HG02981 (cell line): ENCODE results near the gene KLF4.

ENCODE experiments used
- ATAC-seq: cut with Tn5 transposase; IDR thresholded peaks from one replicate; pipeline ENCODE4 v1.9.1; 2021; ENCODE audit warnings: mild to moderate bottlenecking, moderate library complexity; ENCODE audit not compliant: unreplicated experiment

The KLF4 gene

DNA sequence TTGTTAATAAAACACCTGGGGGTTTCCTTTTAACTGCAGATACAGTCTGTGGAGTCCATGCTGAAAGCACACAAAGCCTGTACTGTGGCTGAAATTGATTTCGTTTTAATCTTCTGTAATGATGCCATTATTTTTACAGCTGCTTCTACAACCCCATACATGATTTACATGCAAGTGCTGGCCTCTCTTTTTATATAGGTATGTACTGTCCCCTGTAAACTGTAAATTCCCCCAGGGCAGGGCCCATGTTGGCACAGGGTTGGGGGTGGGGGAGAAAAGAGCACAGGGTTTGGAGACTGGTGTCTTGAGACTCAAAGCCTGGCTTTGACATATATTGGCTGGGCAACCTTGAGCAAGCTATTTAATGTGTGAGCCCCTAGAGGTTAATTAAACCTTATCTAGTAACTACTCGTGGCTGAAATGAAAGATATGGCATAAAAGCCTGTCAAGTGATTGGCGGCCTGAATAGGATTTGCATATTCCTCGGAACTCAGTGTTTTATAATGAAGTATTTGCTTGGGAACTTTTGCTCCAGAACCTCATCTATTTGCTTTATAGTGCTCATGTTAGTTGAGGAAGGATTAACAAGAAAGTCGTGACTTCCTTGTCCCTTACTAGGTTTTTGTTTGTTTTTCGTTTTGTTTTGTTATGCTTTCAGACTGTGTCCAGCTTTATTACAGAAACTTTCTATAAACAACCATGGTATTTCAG, 34.0 kb downstream of the KLF4 start:
- ATAC-seq, result no peak

DNA sequence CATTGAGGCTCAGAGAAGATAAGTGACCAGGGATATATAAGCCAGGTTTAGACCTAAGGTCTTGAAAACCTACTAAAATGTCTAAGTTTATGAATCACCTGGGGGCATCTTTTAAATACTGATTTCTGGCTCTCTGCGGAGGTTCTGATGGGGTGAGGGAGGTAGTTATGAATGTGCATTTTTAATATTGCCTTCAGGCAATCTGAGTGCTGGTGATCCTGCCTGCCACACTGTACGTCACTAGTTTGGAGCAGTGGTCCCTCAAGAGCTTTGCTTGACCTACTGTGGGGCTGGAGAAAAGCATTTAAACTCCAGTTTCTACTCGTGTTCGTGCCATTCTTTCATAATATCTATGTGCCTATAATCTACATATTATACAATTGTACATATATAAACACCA, 36.1 kb downstream of the KLF4 start:
- no peak for ATAC-seq

DNA sequence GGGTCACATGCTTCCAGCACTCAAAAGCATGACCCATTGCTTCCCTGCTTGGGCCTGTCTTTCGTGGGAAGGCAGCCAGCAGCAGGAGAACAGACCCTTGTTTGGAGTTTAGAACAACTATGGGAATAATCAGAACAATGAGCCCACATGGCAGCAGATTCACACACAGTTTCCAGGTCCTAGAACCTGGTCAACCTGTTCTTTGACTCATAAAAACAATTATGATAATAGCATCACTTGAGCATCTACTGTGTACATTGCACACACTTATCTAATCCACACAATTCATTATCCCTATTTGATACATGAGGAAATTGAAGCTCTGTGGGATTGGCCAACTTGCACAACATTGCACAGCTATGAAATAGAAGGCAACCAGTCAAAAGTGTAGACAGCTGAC, 41.7 kb downstream of the KLF4 start:
- ATAC-seq, result no peak

DNA sequence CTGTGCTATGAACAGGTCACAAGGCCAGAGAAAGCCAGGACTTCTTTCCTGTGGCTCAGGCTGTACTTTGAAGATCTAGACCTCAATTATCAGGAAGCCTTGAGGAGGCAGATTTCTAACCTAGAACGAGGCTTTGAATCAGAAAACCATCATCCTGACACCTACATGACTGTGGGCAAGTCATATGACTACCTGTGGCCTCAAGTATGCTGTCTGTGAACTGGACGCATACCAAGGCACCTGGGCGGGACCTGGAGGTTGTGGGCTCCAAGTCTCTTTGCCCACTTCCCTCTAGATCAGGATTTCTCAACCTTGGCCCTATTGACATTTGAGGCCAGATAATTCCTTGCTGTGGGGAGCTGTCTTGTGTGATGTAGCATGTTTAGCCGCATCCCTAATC, 42.5 kb downstream of the KLF4 start:
- no peak for ATAC-seq

DNA sequence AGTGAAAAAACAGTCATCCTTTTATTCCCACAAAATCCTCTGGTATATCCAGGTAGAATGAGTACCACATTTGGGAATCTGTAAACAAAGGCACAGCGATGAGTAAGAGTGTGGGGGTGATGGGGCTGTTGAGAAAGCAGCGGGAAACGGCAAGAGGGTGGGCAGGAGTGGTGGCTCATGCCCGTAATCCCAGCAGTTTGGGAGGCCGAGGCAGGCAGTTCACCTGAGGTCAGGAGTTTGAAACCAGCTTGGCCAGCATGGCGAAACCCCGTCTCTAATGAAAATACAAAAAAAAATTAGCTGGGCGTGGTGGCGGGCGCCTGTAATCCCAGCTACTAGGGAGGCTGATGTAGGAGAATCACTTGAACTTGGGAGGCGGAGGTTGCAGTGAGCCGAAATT, 43.1 kb downstream of the KLF4 start:
- no peak for ATAC-seq

DNA sequence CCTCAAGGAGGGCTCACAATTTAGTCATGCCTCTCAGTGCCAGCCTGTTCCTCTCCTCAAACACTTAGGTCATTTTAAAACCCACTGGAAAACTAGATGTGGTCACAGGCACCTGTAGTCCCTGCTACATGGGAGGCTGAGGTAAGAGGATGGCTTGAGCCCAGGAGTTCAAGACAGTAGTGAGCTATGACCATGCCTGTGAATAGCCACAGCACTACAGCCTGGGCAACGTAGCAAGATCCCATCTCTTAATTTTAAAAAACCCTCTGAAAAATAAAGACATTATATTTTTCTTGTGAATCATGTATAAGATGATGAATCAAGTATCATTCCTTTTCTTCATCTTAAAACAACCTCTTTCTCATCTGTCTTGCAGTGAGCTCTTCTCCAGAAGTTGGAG, 45.8 kb downstream of the KLF4 start:
- ATAC-seq, result no peak

DNA sequence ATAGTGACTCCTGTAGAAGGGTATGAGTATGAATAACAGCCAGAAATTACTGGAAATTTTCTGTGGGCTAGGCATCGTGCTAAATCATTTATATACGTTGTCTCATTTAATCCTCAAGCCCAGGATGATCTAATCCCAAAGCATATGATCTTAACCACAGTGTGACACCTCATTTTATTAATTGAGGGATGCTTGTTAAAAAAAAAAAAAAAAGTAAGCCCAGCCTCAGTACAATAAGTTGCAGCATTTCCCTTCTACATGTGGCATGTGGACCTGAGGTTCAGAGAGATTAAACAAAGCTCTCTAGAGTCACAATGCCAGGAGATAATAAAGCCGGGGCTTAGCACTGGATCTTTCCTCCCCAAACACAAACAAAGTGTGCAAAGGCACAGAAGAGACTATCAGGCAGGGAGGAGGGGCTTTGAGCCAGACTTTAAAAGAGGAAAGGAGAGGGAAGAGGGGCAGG, 49.5 kb downstream of the KLF4 start:
- no peak for ATAC-seq

DNA sequence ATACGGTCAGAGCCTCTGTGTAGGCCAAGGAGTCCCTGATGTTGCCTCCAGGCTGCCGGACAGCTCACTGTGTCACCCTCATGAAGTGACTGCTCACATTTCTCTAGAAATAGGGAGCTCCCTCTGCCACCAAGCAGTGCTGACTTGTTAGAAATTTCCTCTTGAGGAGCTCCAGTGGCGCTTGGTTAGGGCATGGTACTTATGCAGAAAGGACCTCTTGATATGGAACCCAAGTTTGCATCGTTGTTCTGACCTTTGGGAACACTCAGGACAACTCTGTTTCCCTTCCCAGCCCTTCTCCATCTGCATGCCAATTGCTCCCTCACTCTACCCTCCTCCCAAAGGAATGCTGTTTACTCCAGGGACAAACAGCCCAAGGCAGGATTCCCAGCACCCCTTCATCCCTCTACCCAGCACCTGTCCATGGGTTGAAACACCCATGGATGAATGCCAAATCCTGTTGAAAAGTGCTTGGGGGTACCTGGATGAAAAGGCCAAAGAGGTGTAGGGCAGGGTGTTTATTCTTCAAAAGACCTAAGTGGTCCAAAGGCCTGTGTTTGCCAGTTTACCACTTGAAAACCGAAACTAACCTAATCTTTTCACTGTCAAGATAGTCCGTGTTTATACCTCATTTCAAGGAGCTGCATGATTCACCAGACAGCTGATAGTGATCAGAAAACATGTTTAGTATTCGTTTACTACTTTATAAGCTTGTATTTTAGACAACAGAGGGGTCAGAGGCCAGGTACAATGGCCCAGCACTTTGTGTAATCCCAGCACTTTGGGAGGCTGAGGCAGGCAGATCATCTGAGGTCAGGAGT, 51.1 kb downstream of the KLF4 start:
- ATAC-seq, result no peak

DNA sequence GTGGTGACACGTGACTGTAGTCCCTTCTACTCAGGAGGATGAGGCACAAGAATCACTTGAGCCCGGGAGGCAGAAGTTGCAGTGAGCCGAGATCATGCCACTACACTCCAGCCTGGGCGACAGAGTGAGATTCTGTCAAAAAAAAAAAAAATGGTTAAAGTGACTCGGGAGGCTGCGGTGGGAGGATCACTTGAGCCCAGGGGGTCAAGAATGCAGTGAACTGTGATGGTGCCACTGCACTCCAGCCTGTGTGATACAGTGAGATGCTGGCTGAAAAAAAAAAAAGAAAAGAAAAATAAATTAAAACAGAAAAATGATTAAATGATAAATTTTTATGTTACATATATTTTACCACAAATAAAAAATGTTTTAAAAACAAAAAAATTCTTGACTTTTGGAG, 51.9 kb downstream of the KLF4 start:
- no peak for ATAC-seq

DNA sequence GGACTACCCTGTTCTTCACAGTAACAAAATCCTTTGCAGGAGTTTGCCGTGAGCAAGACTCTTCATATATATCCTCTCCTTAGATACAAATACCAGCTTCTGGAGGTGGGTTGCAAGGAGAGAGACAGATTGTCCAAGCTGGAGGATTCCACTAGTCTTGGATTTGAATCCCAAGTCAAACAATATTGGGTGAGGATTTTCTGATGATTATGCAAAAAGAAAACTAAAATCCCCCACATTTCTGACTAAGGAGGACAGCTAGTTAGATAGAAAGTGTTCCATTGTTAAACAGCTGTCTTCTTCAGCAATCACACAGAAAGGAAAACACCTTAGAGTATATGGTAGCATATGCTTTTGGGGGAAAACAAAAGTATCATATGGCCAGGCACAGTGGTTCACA, 54.2 kb downstream of the KLF4 start:
- ATAC-seq, result no peak
